LHCN-M2 (cell line): ENCODE data around the gene BCAT1. TPM values are rescaled to one million over a fixed set of nuclear protein-coding genes. Genes with fewer than 3 reads are reported as not detected.
"Not testable (repeated sequence)": the region's sequence is repeated elsewhere in the genome, so short reads cannot be mapped to it uniquely, and the experiment has no call there.

Experiments used
- DNase-seq: peaks from one replicate; pipeline ENCODE4 v3.0.0-alpha.2; 2012; ENCODE audit warnings: low read depth
- total RNA-seq: library from RNA; depleted of rRNA; stranded (reverse); fragments of >200 nt; gene quantifications from 2 replicates; pipeline ENCODE4 v1.2.3, GENCODE V29; 2014

Gene BCAT1
- total RNA-seq, 1 experiment from 2014 or later, result 47.6 TPM

GRCh38 chr12:24818351-24818750 lies 130.6 kb downstream of the BCAT1 start:
- DNase-seq, result no peak

- DNase-seq, result no peak
Observed at GRCh38 chr12:24815114-24815423, 133.8 kb downstream of the BCAT1 start.

GRCh38 chr12:24814379-24815113 lies 134.4 kb downstream of the BCAT1 start:
- no peak for DNase-seq

GRCh38 chr12:24810378-24810777 lies 138.5 kb downstream of the BCAT1 start:
- no peak for DNase-seq

- not testable (repeated sequence) for DNase-seq
Observed at GRCh38 chr12:24809306-24809705, 139.6 kb downstream of the BCAT1 start.

GRCh38 chr12:24808651-24809050 lies 140.2 kb downstream of the BCAT1 start:
- DNase-seq, result no peak

- no peak for DNase-seq
Observed at GRCh38 chr12:24806386-24806785, 142.5 kb downstream of the BCAT1 start.

GRCh38 chr12:24803430-24804245 lies 145.3 kb downstream of the BCAT1 start:
- DNase-seq, result no peak

- DNase-seq, result peak; percentile 72
Observed at GRCh38 chr12:24798335-24798734, 150.6 kb downstream of the BCAT1 start.

GRCh38 chr12:24797901-24798300 lies 151.0 kb downstream of the BCAT1 start:
- DNase-seq, result no peak

- no peak for DNase-seq
Observed at GRCh38 chr12:24796876-24797275, 152.0 kb downstream of the BCAT1 start.

GRCh38 chr12:24795699-24796347 lies 153.1 kb downstream of the BCAT1 start:
- DNase-seq, result no peak

- no peak for DNase-seq
Observed at GRCh38 chr12:24791622-24792021, 157.3 kb downstream of the BCAT1 start.

GRCh38 chr12:24788886-24789285 lies 160.0 kb downstream of the BCAT1 start:
- DNase-seq, result peak; percentile 38

- DNase-seq, result no peak
Observed at GRCh38 chr12:24780697-24781368, 168.1 kb downstream of the BCAT1 start.

- DNase-seq, result peak; percentile 51
Observed at GRCh38 chr12:24778486-24779304, 170.2 kb downstream of the BCAT1 start.

- no peak for DNase-seq
Observed at GRCh38 chr12:24777359-24777758, 171.5 kb downstream of the BCAT1 start.

- DNase-seq, result peak; percentile 53
Observed at GRCh38 chr12:24776861-24777260, 172.0 kb downstream of the BCAT1 start.

- no peak for DNase-seq
Observed at GRCh38 chr12:24775073-24775472, 173.8 kb downstream of the BCAT1 start.

GRCh38 chr12:24773996-24774395 lies 174.9 kb downstream of the BCAT1 start:
- DNase-seq, result no peak

GRCh38 chr12:24772813-24773212 lies 176.1 kb downstream of the BCAT1 start:
- no peak for DNase-seq
